Measurements from ENCODE around the gene NCBP2. TPM values are rescaled to one million over a fixed set of nuclear protein-coding genes. Genes with fewer than 3 reads are reported as not detected.

Gene NCBP2
- total and polyA plus RNA-seq, 2 experiments from 2014 or later, result 78.4 to 98.9 TPM

DNA sequence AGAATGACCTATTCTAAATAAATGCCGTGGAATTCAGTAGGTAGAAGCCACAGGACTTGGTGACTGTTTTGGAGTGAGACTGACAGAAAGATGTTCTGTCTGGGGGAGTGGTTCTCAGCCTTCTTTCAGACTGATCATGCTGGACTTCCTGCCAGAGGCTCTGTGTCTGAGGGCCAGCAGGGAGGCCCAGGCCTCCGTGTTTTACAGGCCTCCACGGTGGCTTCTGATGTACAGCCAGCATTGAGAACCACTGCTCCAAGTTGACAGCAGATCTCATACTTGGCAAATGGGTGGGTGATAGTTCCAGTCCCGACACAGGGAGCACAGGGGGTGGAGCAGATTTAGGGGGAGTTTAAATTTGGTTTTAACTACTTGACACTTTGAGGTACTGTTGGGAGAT lies 33.0 kb upstream of the NCBP2 start (continued):
- no peak for TF ChIP-seq ZNF462 (CRISPR knock-in tag; IDR thresholded peaks at IDR 0.05)
- no peak for TF ChIP-seq REST (IDR thresholded peaks at IDR 0.05; ENCODE audit: unreplicated experiment)
- no peak for TF ChIP-seq EZH2 (IDR thresholded peaks at IDR 0.05; ENCODE audit: low read depth, unreplicated experiment)

GRCh38 chr3:196974661-196975060 lies 32.3 kb upstream of the NCBP2 start:
- H3K4me1 Mint-ChIP-seq, result peaks cover 3% of the 10 kb centered on the region; the same call in 1 of the 3 replicates
- no peak for ATAC-seq
- TF ChIP-seq POLR2AphosphoS5 (IDR thresholded peaks at IDR 0.05; ENCODE audit: low read depth), result no peak
- no peak for TF ChIP-seq ZNF462 (CRISPR knock-in tag; IDR thresholded peaks at IDR 0.05)

More at GRCh38 chr3:196974661-196975060, 32.3 kb upstream of the NCBP2 start:
- no peak overlapping the region for H3K27ac Mint-ChIP-seq
- DNase-seq (ENCODE audit: low spot score), result no peak
- peaks cover 27% of the 10 kb centered on the region for H3K9me3 Mint-ChIP-seq
- no peaks in the 10 kb centered on the region for H3F3A ChIP-seq (replicated peaks; ENCODE audit: low read depth)
- no peak overlapping the region for H3K4me3 ChIP-seq
- peaks cover 25% of the 10 kb centered on the region for H3K27me3 Mint-ChIP-seq (ENCODE audit: insufficient read depth, low read depth, poor library complexity)
- no peak overlapping the region for H3K27ac ChIP-seq (ENCODE audit: low read depth)
- H3K36me3 ChIP-seq (ENCODE audit: insufficient read depth), result no peaks in the 10 kb centered on the region
- H3K27me3 ChIP-seq (ENCODE audit: insufficient read depth), result peaks cover 26% of the 10 kb centered on the region
- H3K36me3 Mint-ChIP-seq (ENCODE audit: low read depth), result peaks cover 8% of the 10 kb centered on the region
- H3K4me2 ChIP-seq, result no peak overlapping the region
- H2AFZ ChIP-seq, result no peak overlapping the region
- no peaks in the 10 kb centered on the region for H3K4me1 ChIP-seq (ENCODE audit: insufficient read depth)
- H3K79me2 ChIP-seq (replicated peaks; ENCODE audit: insufficient read depth), result no peaks in the 10 kb centered on the region
- no peaks in the 10 kb centered on the region for H4K20me1 ChIP-seq (replicated peaks; ENCODE audit: insufficient read depth)
- no peaks in the 10 kb centered on the region for H3K9me2 ChIP-seq (ENCODE audit: insufficient read depth)
- no peak overlapping the region for H3K4me3 Mint-ChIP-seq

Measured in GM23338 (cell line).